CD4-positive, alpha-beta T cell treated with Interleukin-4 for 4 hours (primary cell): ENCODE data around the gene PSMA7.

Experiments
- DNase-seq: peaks from one replicate; pipeline ENCODE4 v3.0.0-alpha.2; 2020

The PSMA7 gene

DNA sequence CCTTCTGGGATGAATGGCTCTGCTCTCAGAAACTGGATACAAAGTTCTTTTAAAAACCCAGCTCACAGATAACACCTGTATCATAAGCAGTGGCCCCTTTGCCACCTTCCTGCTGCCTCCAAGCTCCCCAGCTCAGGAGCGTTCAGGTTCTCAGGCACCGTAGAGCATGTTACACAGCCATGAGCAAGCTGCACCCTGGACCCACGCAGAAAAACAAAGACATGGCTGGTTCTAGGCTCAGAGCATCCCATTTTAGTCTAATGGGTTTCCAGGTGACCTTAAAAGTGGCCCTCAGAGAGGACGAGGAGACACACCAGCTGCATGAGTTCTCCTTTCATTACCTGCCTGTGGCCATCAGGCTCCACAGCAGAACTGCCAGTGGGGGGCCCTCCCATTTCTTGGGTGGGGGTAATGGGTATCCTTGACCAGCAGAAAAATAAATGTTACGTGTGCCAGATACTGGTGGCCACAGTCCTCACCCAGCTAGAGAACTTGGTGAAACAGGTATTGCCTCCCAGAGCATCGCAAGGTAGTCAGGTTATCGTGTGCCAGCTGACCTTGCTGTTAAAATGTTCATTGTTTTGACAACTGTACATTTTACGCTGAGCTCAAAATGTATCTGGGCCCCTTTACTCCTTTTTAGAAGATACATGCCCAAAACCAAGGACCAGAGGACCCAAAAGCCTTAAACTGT is 7.5 kb downstream of the PSMA7 start:
- DNase-seq: no peak

DNA sequence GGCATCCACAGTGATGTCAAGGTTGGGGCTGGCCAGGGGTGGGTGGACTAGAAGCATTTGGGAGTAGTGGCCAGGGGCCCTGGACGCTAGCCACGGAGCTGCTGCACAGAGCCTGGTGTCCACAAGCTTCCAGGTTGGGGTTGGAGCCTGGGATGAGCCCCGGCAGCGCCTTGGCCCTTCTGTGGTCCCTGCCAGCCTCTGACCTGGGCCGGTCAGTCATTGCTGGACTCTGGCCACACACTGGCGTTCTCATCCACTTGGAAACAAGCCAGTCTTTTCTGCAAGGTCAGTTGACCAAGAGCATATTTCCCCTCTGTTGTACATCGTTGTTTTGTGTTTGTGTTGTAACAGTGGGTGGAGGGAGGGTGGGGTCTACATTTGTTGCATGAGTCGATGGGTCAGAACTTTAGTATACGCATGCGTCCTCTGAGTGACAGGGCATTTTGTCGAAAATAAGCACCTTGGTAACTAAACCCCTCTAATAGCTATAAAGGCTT is 8.4 kb downstream of the PSMA7 start:
- DNase-seq: no peak

DNA sequence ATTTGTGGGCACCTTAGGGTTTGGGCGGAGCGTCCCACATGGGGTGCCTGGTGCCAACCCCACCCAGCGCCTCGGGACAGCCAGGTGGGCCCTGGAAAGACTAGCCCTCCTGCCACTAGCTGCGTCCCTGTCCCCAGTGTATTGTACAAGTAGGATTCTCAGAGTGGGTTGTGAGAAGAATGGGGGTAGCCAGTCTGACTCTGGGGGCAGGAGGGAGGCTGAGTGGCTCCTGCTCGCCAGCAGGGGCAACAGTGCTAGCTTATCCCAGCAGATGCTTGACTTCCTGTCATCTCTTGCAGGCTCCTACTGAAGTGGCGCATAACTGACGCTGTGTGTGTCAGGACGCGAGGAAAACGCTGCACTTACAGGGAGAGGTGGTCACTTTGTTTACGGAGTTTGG is 9.3 kb downstream of the PSMA7 start:
- DNase-seq: no peak

DNA sequence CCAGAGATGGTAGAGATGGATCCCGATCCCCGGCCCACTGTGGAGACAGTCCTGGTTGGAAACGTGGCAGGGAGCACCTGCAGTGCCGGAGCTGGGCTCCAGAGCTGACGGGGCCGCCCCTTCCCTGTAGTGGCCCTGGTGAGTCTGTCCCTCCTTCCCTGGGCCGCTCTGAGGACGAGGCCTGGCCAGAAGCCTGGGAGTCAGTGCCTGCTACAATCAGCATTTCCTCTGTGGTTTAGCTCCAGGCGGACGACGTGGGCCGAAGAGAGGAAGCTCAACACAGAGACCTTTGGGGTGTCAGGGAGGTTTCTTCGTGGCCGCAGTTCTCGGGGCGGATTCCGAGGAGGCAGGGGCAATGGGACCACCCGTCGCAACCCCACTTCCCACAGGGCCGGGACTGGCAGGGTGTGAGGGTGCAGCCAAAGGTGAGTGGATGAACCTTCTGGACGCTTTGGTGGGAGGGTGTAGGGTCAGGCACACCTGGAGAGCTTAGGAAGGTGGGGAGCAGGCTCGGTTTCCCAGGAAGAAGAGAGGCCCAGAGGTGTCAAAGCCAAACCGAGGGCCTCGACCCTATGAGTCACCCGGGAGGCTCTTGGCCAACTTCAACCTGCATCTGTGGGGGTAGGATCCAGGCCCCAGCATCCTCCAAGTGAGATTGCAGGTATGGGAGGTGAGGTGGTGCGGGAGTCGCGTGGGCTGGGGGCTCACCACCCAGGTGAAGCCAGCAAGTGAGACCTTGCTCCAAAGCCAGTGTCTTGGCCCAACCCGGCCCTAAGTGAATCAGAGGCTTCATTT is 9.9 kb downstream of the PSMA7 start:
- DNase-seq: no peak

DNA sequence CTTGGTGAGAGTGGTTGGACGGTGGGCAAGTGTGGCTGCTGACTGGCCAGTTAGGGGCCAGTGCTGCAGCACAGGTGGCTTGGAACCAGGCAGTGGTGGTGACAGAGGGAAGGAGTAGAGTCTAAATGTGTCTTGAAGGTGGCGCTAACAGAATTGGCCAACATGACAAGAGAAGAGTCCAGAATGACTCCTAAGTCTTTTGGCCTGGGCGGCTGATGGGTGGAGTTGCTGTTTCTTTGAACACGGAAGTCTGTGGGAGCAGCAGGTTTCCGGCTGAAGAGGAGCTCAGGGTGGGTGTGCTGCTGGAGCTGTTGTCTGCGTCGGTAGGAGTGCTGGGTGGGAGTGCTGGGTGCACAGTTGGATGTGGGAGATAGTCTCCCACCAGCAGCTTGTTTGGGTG is 10.8 kb downstream of the PSMA7 start:
- no peak for DNase-seq

DNA sequence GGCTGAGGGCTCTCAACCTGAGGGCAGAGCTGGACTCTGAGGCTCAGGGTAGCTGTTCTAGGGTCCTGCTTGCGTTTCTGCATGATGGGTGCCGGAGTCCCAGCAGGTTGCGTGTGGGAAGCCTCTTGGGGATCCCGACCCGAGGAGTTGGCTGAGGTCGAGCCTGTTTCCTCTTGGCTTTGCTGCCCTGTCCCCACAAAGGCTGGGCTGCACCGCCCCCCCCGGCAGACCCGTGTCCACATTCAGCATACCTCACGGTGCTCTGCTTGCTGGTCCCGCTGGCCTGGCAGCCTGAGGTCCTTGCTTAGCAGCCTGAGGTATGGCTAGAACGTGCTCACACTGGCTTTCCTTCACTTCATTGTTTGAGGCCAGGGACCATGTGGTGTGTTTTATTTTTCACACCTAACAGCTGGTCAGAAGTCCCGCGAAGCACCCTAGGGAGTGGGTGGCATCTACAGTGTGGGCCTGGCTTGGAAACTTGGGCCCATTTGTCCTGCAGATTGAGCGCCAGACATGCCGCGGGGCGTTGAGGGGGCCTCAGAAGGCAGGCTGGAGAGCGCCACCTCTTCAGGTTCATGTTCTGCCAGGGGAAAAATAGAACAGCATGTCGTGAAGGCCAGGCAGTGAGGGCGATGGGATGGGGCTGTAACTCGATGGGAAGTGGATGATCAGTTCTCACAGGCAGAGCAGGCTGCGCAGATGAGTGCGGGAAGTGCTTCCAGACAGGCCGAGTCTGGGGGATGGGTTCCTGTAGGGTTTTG is 11.5 kb downstream of the PSMA7 start:
- DNase-seq: no peak

DNA sequence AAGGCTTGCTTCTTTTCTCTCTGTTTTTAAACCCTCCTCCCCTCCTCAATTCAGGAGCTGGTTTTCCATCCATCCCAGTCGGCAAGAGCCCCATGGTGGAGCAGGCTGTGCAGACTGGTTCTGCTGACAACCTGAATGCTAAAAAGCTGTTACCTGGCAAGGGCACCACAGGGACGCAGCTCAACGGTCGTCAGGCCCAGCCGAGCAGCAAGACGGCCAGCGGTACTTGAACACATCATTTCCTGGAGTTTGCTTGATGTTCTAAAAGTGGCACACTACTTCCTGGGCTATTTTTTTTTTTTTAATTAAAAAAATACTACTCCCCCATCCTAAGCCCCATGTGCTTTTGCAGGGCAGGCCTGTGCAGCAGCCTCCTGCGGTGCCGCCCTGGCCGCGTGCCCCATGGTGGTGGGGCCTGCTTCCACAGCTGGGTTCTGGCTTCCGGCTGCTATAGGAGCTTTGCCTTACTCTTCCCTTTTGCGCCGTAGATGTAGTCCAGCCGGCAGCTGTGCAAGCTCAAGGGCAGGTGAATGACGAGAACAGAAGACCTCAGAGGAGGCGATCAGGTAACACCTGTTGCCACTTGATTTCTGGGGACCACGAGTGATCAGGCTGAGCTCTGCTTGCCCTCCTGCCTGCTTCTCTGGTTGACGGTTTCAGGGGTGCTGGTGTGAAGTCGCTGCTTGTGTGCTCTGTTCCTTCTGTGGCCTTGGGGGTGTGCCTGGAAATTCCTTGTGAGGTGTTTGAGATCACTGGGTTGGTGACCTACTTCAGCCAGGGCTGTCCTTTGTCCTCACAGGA is 13.3 kb downstream of the PSMA7 start:
- DNase-seq: no peak

DNA sequence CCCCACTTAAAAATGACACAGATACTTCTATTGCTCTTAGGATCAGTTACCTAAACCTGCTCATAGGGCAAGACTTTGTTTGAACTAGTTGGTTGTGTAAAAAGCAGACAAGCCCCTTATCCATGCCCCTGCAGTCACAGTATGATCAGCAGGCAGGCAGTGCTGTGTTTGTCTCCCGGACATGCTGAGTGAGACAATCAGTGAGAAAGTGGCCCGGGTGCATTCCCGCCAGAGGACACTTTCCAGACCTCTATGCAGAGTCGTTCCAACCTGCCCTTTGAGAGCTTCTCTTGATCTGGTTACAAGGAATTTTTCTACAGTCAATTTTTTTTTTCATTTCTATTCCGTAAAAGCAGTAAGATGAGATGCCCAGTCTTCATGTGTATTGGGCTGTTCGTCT is 14.7 kb downstream of the PSMA7 start:
- no peak for DNase-seq

DNA sequence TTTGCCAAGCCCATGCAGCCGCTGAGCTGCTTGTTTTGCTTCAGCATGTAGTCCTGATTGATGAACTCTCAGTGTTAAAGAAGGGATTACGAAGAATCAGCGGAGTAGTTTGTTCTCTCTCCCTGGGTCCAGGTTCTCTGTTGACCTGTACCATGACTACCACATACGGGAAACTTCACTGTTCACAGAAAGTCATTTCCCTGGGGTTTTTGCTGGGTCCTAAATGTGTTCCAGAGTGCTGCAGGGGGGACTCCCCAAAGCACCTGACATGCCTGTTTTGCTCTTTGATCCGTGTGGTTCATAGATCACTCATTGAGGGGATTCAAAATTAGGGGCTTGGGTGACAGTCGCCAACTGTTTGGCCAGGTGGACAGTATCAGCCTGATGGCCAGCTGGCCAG is 15.4 kb downstream of the PSMA7 start:
- no peak for DNase-seq

DNA sequence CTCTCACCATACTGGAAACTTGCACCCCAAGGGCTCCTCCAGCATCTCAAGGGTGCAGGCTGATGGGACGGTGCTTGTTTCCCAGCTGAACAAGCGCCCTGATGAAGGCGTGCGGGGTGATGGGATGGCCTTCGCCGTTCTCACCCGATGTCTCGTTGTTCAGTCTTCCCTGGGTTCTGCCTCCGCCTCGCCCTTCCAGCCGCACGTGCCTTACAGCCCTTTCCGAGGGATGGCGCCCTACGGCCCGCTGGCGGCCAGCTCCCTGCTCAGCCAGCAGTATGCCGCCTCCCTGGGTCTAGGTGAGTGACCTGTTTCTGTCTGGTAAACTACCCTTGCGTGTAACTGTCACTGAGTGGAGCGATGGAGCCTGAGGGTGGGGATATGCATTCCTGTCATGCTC is 17.1 kb downstream of the PSMA7 start:
- no peak for DNase-seq

DNA sequence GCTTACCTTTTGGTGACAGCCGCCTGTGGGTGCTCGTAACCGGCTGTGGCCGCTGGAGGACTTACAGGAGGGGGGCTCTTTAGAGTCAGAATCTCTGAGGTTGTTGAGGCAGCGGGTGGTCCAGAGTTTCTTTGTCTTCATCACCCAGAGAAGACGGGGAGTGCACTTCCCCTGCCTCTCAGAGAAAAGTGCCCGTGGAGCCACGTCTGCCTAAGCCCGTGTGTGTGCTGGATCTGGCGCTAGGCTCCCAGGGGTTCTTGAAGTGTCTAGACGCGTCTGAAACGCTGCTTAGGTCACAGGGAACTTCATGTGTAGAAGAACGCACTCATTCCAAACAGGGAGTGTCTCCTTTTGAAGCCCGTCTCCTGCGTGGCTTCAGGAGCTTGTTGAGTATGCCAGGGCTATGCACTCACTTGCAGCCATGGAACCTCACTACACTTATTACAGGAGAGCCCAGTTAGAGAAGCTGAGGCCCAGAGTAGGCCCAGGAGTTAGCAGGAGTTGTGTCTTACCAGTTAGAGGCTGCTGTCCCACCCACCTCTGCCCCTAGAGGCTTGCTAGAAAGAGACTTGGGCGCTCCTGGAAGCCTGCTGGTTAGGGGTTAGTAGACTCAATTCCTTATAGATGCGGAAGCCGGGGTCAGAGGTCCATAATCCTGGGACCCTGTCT is 19.6 kb downstream of the PSMA7 start:
- no peak for DNase-seq

DNA sequence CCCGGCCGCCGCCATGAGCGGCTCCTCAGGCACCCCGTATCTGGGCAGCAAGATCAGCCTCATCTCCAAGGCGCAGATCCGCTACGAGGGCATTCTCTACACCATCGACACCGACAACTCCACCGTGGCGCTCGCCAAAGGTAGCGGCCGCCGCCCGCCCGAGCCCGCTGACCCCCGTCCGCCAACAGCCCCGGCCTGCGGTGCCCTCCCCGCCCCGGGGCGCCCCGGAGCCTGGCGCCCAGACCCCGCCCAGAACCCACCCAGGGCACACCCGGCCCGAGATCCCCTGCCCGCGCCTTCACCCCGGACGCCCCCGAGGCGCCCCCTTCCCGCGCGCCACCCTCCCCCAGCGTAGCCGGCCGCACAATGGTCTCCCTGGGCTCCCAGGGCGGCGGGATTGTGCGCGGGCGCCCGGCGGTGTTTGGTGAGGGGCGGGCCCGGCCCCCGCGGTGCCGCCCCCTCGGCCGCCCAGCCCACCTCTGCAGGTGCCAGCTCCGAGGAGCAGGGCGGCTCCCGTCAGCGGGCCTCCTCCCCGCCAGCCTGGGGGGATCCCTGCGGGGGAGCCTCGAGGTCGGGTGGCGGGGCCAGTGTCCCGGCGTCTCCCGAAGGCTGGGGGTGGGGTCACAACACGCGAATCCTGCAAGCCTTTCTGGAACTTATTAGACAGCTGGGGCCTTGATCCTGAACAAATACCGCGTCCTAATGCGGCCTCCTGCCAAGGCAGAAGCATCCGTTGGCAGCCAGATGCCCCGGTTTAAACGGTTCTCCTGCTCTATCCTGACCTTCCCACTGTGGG is 20.3 kb downstream of the PSMA7 start:
- peak; percentile 26 for DNase-seq

DNA sequence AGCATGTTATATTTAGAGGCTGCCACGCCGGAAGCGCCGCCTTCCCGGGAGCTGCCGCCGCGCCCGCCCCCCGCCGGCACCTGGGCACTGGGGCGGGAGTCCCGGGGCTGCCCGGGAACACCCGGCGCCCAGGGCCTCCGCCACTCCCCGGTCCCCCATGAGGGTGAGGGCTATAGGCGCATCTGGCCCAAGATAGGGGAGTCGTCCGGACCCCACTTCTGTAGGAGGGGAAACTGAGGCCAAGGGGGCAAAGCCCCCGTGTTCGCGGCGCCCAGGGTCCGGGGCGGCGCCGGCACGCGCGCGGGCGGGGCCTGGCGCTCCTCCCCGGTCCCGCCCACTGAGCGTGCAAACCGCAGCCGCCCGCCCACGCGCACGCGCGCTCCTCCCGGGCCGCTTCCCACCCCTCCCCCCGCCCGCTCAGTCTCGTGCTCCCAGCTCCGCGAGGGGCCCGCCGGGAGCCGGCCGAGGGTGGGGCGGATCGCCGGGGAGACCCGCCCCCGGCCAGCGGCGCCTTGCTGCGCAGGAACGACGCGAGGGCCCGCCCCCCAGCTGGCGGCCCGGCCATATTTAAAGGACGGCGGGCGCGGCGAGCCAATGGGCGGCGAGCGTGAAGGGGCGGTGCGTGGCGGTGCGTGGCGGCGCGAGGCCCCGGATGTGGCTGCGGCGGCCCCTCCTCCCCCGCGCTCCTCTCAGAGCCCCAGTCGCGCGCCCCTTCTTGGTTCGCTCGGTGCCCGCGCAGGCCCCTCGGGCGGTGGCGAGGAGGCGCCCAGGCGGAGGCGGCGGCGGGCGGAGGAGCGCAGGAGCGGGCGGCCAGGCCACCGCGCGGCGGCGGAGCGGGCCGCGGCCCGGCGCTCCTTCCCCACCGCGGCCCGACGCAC is 21.2 kb downstream of the PSMA7 start, which contains the start of gene LSM14B:
TSS of gene LSM14B (plus strand) at position 700 of the 878 bp plus-strand sequence. CDS start 192 bp downstream, outside the sequence.
- peak; percentile 96 for DNase-seq

DNA sequence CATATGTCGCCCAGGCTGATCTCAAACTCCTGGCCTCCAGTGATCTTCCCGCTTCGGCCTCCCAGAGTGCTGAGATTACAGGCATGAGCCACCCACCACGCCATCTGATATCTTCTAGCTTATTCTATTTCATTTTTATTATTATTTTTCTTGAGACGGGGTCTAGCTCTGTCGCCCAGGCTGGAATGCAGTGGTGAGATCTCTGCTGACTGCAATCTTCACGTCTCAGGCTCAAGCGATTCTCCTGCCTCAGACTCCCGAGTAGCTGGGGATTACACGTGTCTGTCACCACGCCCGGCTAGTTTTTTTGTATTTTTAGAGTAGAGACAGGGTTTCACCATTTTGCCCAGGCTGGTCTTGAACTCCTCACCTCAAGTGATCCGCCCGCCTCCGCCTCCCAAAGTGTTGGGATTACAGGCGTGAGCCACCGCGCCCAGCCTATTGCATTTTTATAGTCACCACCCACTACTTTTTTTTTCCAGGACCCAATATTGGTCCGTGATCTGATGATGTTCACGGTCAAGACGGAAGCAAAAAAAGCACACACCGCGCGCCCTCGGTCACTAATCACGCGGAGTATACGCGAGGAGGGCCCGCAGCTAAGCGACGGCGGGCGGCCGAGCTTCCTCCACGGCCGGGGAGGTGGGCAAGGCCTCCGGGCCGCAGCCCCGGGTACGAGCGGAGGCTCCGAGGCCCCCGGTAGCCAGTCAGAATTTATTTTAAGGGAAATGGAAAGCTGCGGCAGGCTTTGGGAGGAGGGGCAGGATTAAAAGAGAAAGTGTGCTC is 22.0 kb downstream of the PSMA7 start:
- no peak for DNase-seq

DNA sequence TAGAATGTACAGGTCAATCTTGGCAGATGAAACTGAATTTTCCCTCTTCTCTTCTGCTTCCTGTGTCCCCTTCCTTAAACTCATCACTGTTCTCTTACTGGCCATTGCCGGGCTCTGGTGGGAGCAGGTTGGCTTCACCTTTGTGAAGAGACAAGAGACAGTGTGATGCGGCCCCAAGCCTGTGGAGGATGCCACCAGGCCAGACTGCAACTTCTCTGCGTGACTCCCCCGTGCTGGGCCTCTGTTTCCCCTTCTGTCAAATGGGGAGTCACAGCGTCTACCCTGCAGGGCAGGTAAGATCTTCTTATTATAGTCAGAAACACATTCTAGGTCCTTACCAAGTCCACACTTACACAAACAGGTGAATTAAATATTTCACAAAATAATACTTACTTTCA is 22.8 kb downstream of the PSMA7 start:
- no peak for DNase-seq

DNA sequence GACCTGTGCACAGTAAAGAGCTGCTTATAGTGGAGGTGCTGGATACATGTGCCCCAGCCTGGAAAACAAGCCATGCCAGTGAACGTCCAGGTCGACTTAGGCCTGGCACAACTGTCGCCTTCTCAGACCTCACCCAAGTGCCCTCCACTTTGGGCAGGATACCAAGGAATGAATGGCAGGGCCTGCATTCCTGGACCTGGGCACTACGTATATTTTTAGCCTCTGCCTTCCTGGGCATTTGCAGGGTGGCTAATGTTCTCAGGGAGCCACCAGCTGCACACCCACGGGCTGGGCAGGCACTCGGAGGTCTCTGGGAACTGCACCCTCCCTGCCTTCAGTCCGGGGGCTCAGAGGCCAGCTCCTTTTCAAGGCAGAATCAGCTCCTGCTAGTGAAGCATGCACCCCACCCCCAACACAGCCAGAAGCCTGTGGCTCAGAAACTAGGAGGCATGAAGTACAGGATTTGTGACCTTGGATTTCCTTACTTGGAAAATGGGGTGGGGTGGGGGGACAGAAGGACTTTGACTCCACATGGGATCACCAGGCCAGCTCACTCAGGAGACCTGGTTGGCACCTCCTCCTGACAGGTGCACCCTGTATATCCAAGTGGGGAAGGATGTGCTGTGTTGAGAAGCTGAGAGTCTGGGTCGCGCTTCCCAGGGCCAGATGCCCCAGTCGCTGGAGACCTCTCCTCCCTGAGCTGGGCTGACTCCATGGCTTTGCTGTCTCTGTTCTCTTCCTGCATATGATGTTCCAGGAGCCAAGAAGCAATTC is 23.4 kb downstream of the PSMA7 start:
- DNase-seq: no peak

DNA sequence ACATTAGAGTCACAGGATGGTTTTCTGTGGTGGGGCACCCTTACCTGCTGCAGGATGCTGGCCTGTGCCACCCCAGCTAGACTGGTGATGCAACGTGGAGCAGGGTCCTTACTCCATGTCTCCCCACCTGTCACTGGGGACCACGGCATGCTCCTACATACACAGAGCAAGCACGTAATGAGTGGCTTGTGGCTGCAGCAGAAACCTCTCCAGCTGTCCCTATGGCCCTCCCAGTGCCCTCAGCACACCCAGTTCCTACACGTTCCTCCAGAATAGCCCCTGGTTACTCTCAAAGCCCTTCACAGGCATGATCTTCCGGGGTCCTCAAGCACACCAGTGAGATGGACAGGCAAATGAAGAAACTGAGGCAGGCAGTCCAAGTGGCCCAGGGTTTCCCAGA is 24.1 kb downstream of the PSMA7 start:
- no peak for DNase-seq
